K562 (cell line): ENCODE measurements around the gene LRRC49. TPM values are rescaled to one million over a fixed set of nuclear protein-coding genes. Genes with fewer than 3 reads are reported as not detected.

Experiments
- BCL6 ChIP-seq: fragments of 250-450 bp; sonication (Bioruptor Pico); IDR thresholded peaks from 2 replicates; pipeline ENCODE4 v1.4.0; 2020
- CUX1 ChIP-seq: fragments of 200-800 bp; sonication (Bioruptor generic); IDR thresholded peaks from 2 replicates; pipeline ENCODE4 v1.6.1; 2016; ENCODE audit warnings: missing genetic modification characterization, missing compliant biosample characterization
- DIDO1 ChIP-seq: fragments of 450-650 bp; IDR thresholded peaks from 2 replicates; pipeline ENCODE4 v1.6.1; 2016; ENCODE audit warnings: low read depth, missing biosample characterization, missing genetic modification characterization
- FOXK2 ChIP-seq, 2 experiments: fragments of 450-650 bp; IDR thresholded peaks in 1 of 2; conservative IDR thresholded peaks in 1 of 2; 2 replicates each; pipeline ENCODE4 v1.6.1; 2016; ENCODE audit warnings: low read depth in 2 of 2, mild to moderate bottlenecking in 1 of 2
- GATA2 ChIP-seq: sonication (generic); formaldehyde crosslinking; IDR thresholded peaks from 2 replicates; pipeline ENCODE4 v1.4.0; 2020; ENCODE audit warnings: mild to moderate bottlenecking, missing genetic modification reagents
- NFE2L1 ChIP-seq: fragments of 450-650 bp; IDR thresholded peaks from 2 replicates; pipeline ENCODE4 v1.6.1; 2016; ENCODE audit warnings: missing genetic modification characterization, low read depth, mild to moderate bottlenecking, missing compliant biosample characterization, moderate library complexity, borderline replicate concordance
- RBM34 ChIP-seq: fragments of 200-400 bp; formaldehyde crosslinking; IDR thresholded peaks from 2 replicates; pipeline ENCODE4 v1.6.1; 2018; ENCODE audit warnings: low read length, borderline replicate concordance; ENCODE audit not compliant: insufficient read depth
- RERE ChIP-seq: sonication (generic); formaldehyde crosslinking; IDR thresholded peaks from 2 replicates; pipeline ENCODE4 v1.8.0; 2023; ENCODE audit warnings: missing genetic modification reagents, mild to moderate bottlenecking, borderline replicate concordance
- ZHX1 ChIP-seq: fragments of 150-350 bp; conservative IDR thresholded peaks from 2 replicates; pipeline ENCODE4 v1.6.1; 2014; ENCODE audit warnings: low read length
- ZNF324 ChIP-seq: fragments of 250-450 bp; sonication (Bioruptor Pico); IDR thresholded peaks from 2 replicates; pipeline ENCODE4 v1.4.0; 2020; ENCODE audit warnings: mild to moderate bottlenecking
- ZNF764 ChIP-seq: fragments of 250-450 bp; sonication (Bioruptor Pico); IDR thresholded peaks from 2 replicates; pipeline ENCODE4 v1.4.0; 2020; ENCODE audit warnings: low read depth, mild to moderate bottlenecking, moderate library complexity
- polyA plus RNA-seq, 8 experiments: library from polyadenylated mRNA; depleted of rRNA in 4 of 8; stranded (reverse) in 5 of 8; unstranded in 3 of 8; fragments of >200 nt; fragmentation: Nextera tagmentation in 2 of 8; fragmentation: Illumina TruSeq in 1 of 8; extraction: Ambion mirVana in 2 of 8; extraction: Trizol in 1 of 8; gene quantifications; 2 replicates each; pipeline versions ENCODE4 v1.2.1 to v1.2.3, GENCODE V29; 2011 to 2014; ENCODE audit warnings: inconsistent platforms in 1 of 8, missing spikeins in 1 of 8
- total RNA-seq, 7 experiments: library from RNA; depleted of rRNA in 6 of 7; stranded (reverse); fragments of >200 nt in 6 of 7; fragmentation: Illumina TruSeq in 2 of 7; extraction: Trizol in 2 of 7; gene quantifications; 2 replicates each; pipeline versions ENCODE4 v1.2.1 to v1.2.3, GENCODE V29; 2011 to 2021; ENCODE audit warnings: low replicate concordance in 1 of 7

The LRRC49 gene
- total and polyA plus RNA-seq, 9 of the 15 experiments (the other 6 are each of a cell fraction or from before 2014, with no cell fraction given): 0.32 TPM; not detected in 8

- no peak for TF ChIP-seq RERE
- no peak for TF ChIP-seq ZHX1
- no peak for TF ChIP-seq DIDO1
- no peak for TF ChIP-seq FOXK2 (conservative IDR thresholded peaks at IDR 0.05 in 1 of 2, IDR thresholded peaks at IDR 0.05 in 1 of 2; ENCODE audit: low read depth in 2 of 2)
- no peak for TF ChIP-seq GATA2 (CRISPR knock-in tag)
- TF ChIP-seq RBM34: no peak
- no peak for TF ChIP-seq ZNF764 (CRISPR knock-in tag)
- TF ChIP-seq CUX1 (CRISPR knock-in tag): no peak
- TF ChIP-seq ZNF324 (CRISPR knock-in tag): no peak
- no peak for TF ChIP-seq NFE2L1
- no peak for TF ChIP-seq BCL6 (CRISPR knock-in tag)
Measured at GRCh38 chr15:70869346-70869745, 23.3 kb upstream of the LRRC49 start (continued).
